Subcutaneous adipose tissue (tissue), 4 donors: Measurements from ENCODE around the gene KLF7. TPM values are rescaled to one million over a fixed set of nuclear protein-coding genes. Genes with fewer than 3 reads are reported as not detected.

Experiments used
- CTCF ChIP-seq: fragments of 450-650 bp; IDR thresholded peaks from one replicate; pipeline ENCODE4 v1.5.1; 2016; ENCODE audit warnings: low read depth, mild to moderate bottlenecking, control low read depth, antibody characterized with exemption, moderate library complexity
- total RNA-seq, 4 donors: library from RNA; depleted of rRNA; stranded (reverse); fragments of >200 nt; gene quantifications; one replicate each; pipeline ENCODE4 v1.1.0, GENCODE V29; 2016

KLF7 gene
- total RNA-seq, 4 donors from 2014 or later = 25.7 to 34.1 (median 28.7) TPM

- TF ChIP-seq CTCF = no peak
Measured at GRCh38 chr2:207107551-207107950, 58.2 kb downstream of the KLF7 start.

- TF ChIP-seq CTCF = no peak
Measured at GRCh38 chr2:207107131-207107530, 58.6 kb downstream of the KLF7 start.

GRCh38 chr2:207103132-207103531 is 62.6 kb downstream of the KLF7 start:
- TF ChIP-seq CTCF = no peak

- no peak for TF ChIP-seq CTCF
Measured at GRCh38 chr2:207101984-207102383, 63.8 kb downstream of the KLF7 start.

- TF ChIP-seq CTCF = no peak
Measured at GRCh38 chr2:207097278-207097677, 68.5 kb downstream of the KLF7 start.

- TF ChIP-seq CTCF = no peak
Measured at GRCh38 chr2:207095963-207096362, 69.8 kb downstream of the KLF7 start.

- no peak for TF ChIP-seq CTCF
Measured at GRCh38 chr2:207093234-207093633, 72.5 kb downstream of the KLF7 start.

- no peak for TF ChIP-seq CTCF
Measured at GRCh38 chr2:207092818-207093217, 72.9 kb downstream of the KLF7 start.
